Measurements from ENCODE around the gene TRPV2.

The TRPV2 gene

GRCh38 chr17:16471295-16471694 lies 55.9 kb downstream of the TRPV2 start:
- Histone ChIP-seq H2BK12ac (ENCODE audit: low read length) (no peak overlapping the region), H2AFZ (ENCODE audit: low read length) (no peak overlapping the region), H2BK5ac (ENCODE audit: low read length) (no peak overlapping the region), H4K8ac (ENCODE audit: low read depth, low read length) (no peak overlapping the region), H3K27ac (replicated peaks; ENCODE audit: low read length) (no peak overlapping the region), H3K4me2 (ENCODE audit: insufficient read depth, low read length, poor library complexity, severe bottlenecking) (no peak overlapping the region), H2BK120ac (ENCODE audit: low read depth, low read length) (no peak overlapping the region), H3K4me1 (ENCODE audit: control insufficient read depth in 2 of 2, insufficient read depth in 1 of 2, low read depth in 1 of 2, low read length in 2 of 2) (peaks cover 4 to 6% of the 10 kb centered on the region in 2 donors), H3K4me3 (ENCODE audit: low read length in 2 of 2) (no peak overlapping the region), H2BK15ac (ENCODE audit: low read length) (no peak overlapping the region), H2AK5ac (ENCODE audit: low read depth, low read length) (no peak overlapping the region), H3K18ac (ENCODE audit: low read length) (no peak overlapping the region), H4K91ac (ENCODE audit: low read depth, low read length, poor library complexity) (no peak overlapping the region), H3K36me3 (replicated peaks in 1 of 2; ENCODE audit: control insufficient read depth in 2 of 2, insufficient read depth in 2 of 2, low read length in 2 of 2) (peaks cover 0 to 1% of the 10 kb centered on the region in 2 donors), H3K4ac (ENCODE audit: low read length) (no peak overlapping the region), H3K23ac (ENCODE audit: low read depth, low read length, poor library complexity) (no peak overlapping the region), H3K9ac (ENCODE audit: low read depth, low read length, poor library complexity) (no peak overlapping the region), H3K27me3 (ENCODE audit: control insufficient read depth in 3 of 3, insufficient read depth in 3 of 3, low read depth in 1 of 3, low read length in 3 of 3) (no peaks in the 10 kb centered on the region), H3K9me3 (replicated peaks in 1 of 2; ENCODE audit: control insufficient read depth in 2 of 2, insufficient read depth in 1 of 2, low read depth in 1 of 2, low read length in 2 of 2) (no peaks in the 10 kb centered on the region), H3K79me1 (ENCODE audit: low read depth, low read length) (no peaks in the 10 kb centered on the region), H3K14ac (ENCODE audit: low read length) (no peak overlapping the region)
- no CpG with 5 or more reads among the region's 5 CpGs for WGBS, 2 donors (ENCODE audit: extremely low coverage in 2 of 2, insufficient read length in 2 of 2, insufficient replicate concordance in 1 of 2)
- DNase-seq (ENCODE audit: low spot score), result no peak

DNA sequence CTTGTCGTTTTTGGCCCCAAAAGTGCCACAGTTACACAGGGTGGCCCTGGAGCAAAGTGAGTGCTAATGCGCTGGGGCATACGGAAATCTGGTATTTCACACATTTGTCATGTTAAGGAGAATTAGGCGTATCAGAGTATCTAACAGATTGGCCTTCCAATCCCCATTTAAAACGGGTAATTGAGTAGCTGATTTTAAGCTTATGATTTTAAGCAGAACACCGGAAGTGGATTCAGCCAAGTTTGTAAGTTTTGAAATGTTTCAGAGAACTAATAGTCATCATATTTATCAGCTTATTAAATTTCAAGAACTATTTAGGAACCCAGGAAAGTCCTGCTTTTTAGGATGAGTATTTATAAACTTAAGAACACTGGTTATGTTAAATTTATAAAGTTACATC lies 57.2 kb downstream of the TRPV2 start:
- no CpG with 5 or more reads among the region's 6 CpGs for WGBS, 2 donors (ENCODE audit: extremely low coverage in 2 of 2, insufficient read length in 2 of 2, insufficient replicate concordance in 1 of 2)
- DNase-seq (ENCODE audit: low spot score), result no peak
- H2AFZ ChIP-seq (ENCODE audit: low read length), result no peak overlapping the region
- H2BK120ac ChIP-seq (ENCODE audit: low read depth, low read length), result no peak overlapping the region
- H4K8ac ChIP-seq (ENCODE audit: low read depth, low read length), result no peak overlapping the region
- H3K4me2 ChIP-seq (ENCODE audit: insufficient read depth, low read length, poor library complexity, severe bottlenecking), result no peak overlapping the region
- no peaks in the 10 kb centered on the region for H3K9me3 ChIP-seq (replicated peaks in 1 of 2; ENCODE audit: control insufficient read depth in 2 of 2, insufficient read depth in 1 of 2, low read depth in 1 of 2, low read length in 2 of 2)
- peak overlapping the region; percentile 63 for H3K9ac ChIP-seq (ENCODE audit: low read depth, low read length, poor library complexity)
- no peak overlapping the region for H3K14ac ChIP-seq (ENCODE audit: low read length)
- H2BK5ac ChIP-seq (ENCODE audit: low read length), result no peak overlapping the region
- H3K4me3 ChIP-seq (ENCODE audit: low read length in 2 of 2), result no peak overlapping the region
- H3K4me1 ChIP-seq (ENCODE audit: control insufficient read depth in 2 of 2, insufficient read depth in 1 of 2, low read depth in 1 of 2, low read length in 2 of 2), result peaks cover 4 to 6% of the 10 kb centered on the region in 2 donors
- H2BK15ac ChIP-seq (ENCODE audit: low read length), result no peak overlapping the region
- H2BK12ac ChIP-seq (ENCODE audit: low read length), result no peak overlapping the region
- H3K23ac ChIP-seq (ENCODE audit: low read depth, low read length, poor library complexity), result no peak overlapping the region
- H3K36me3 ChIP-seq (replicated peaks in 1 of 2; ENCODE audit: control insufficient read depth in 2 of 2, insufficient read depth in 2 of 2, low read length in 2 of 2), result no peaks in the 10 kb centered on the region
- no peak overlapping the region for H3K18ac ChIP-seq (ENCODE audit: low read length)
- H3K79me1 ChIP-seq (ENCODE audit: low read depth, low read length), result no peaks in the 10 kb centered on the region
- no peak overlapping the region for H3K27ac ChIP-seq (replicated peaks; ENCODE audit: low read length)
- no peak overlapping the region for H4K91ac ChIP-seq (ENCODE audit: low read depth, low read length, poor library complexity)
- no peaks in the 10 kb centered on the region for H3K27me3 ChIP-seq (ENCODE audit: control insufficient read depth in 3 of 3, insufficient read depth in 3 of 3, low read depth in 1 of 3, low read length in 3 of 3)
- peak overlapping the region; percentile 10 for H2AK5ac ChIP-seq (ENCODE audit: low read depth, low read length)
- no peak overlapping the region for H3K4ac ChIP-seq (ENCODE audit: low read length)

- Histone ChIP-seq H3K4me2 (ENCODE audit: insufficient read depth, low read length, poor library complexity, severe bottlenecking) (no peak overlapping the region), H4K8ac (ENCODE audit: low read depth, low read length) (no peak overlapping the region), H3K14ac (ENCODE audit: low read length) (peak overlapping the region; percentile 41), H3K27me3 (ENCODE audit: control insufficient read depth in 3 of 3, insufficient read depth in 3 of 3, low read depth in 1 of 3, low read length in 3 of 3) (no peaks in the 10 kb centered on the region), H3K4me1 (ENCODE audit: control insufficient read depth in 2 of 2, insufficient read depth in 1 of 2, low read depth in 1 of 2, low read length in 2 of 2) (peaks cover 4 to 6% of the 10 kb centered on the region in 2 donors), H3K79me1 (ENCODE audit: low read depth, low read length) (no peaks in the 10 kb centered on the region), H3K18ac (ENCODE audit: low read length) (peak overlapping the region; percentile 53), H2BK5ac (ENCODE audit: low read length) (peak overlapping the region; percentile 48), H3K27ac (replicated peaks; ENCODE audit: low read length) (no peak overlapping the region), H2AFZ (ENCODE audit: low read length) (no peak overlapping the region), H3K23ac (ENCODE audit: low read depth, low read length, poor library complexity) (no peak overlapping the region), H3K4me3 (ENCODE audit: low read length in 2 of 2) (no peak overlapping the region), H3K36me3 (replicated peaks in 1 of 2; ENCODE audit: control insufficient read depth in 2 of 2, insufficient read depth in 2 of 2, low read length in 2 of 2) (no peaks in the 10 kb centered on the region), H2AK5ac (ENCODE audit: low read depth, low read length) (peak overlapping the region; percentile 27), H4K91ac (ENCODE audit: low read depth, low read length, poor library complexity) (no peak overlapping the region), H2BK120ac (ENCODE audit: low read depth, low read length) (no peak overlapping the region), H2BK15ac (ENCODE audit: low read length) (no peak overlapping the region), H3K4ac (ENCODE audit: low read length) (no peak overlapping the region), H3K9me3 (replicated peaks in 1 of 2; ENCODE audit: control insufficient read depth in 2 of 2, insufficient read depth in 1 of 2, low read depth in 1 of 2, low read length in 2 of 2) (no peaks in the 10 kb centered on the region), H2BK12ac (ENCODE audit: low read length) (no peak overlapping the region), H3K9ac (ENCODE audit: low read depth, low read length, poor library complexity) (no peak overlapping the region)
- DNase-seq (ENCODE audit: low spot score), result no peak
- no CpG with 5 or more reads among the region's 20 CpGs for WGBS, 2 donors (ENCODE audit: extremely low coverage in 2 of 2, insufficient read length in 2 of 2, insufficient replicate concordance in 1 of 2)
These were observed 58.0 kb downstream of the TRPV2 start for GRCh38 chr17:16473044-16474011.

DNA sequence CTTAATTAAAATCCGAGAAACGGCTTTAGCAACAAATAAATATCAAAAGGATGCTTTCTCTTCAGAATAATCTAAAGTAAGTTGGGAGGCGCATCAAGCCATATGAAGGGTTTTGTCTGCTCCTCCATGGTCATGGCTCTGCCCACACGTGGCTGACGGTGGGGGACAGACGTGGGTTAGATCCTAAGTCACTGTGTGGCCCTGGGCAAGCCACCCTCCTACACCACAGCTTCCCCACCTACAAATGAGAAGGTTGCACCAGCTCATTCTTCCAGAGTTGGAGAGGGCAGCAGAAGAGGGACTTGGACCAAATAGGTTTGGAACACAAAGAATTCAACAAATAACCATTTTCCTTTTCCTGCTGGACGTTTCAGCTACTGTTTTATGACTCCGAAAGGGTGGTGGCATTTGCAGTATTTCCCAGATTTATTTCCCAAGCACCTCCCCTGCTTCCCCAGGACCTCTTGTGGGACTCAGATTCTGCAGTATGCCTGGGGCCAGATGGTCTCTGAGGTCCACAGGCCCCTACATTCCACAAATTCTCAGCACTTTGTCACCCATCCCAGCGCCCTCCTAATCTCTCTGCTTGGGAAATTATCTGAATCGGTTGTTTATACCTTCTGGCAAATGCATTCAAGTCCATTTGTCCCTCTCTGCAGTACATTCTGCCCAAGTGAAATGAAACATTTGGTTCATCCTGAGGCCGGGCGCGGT lies 58.8 kb downstream of the TRPV2 start:
- no peaks in the 10 kb centered on the region for H3K9me3 ChIP-seq (replicated peaks in 1 of 2; ENCODE audit: control insufficient read depth in 2 of 2, insufficient read depth in 1 of 2, low read depth in 1 of 2, low read length in 2 of 2)
- no peak overlapping the region for H2AK5ac ChIP-seq (ENCODE audit: low read depth, low read length)
- no peak overlapping the region for H3K23ac ChIP-seq (ENCODE audit: low read depth, low read length, poor library complexity)
- H4K8ac ChIP-seq (ENCODE audit: low read depth, low read length), result no peak overlapping the region
- H3K27me3 ChIP-seq (ENCODE audit: control insufficient read depth in 3 of 3, insufficient read depth in 3 of 3, low read depth in 1 of 3, low read length in 3 of 3), result no peaks in the 10 kb centered on the region
- H3K4me3 ChIP-seq (ENCODE audit: low read length in 2 of 2), result no peak overlapping the region
- H2BK15ac ChIP-seq (ENCODE audit: low read length), result no peak overlapping the region
- no peak overlapping the region for H2AFZ ChIP-seq (ENCODE audit: low read length)
- no peak overlapping the region for H2BK120ac ChIP-seq (ENCODE audit: low read depth, low read length)
- no peak overlapping the region for H3K4ac ChIP-seq (ENCODE audit: low read length)
- H3K4me2 ChIP-seq (ENCODE audit: insufficient read depth, low read length, poor library complexity, severe bottlenecking), result no peak overlapping the region
- H4K91ac ChIP-seq (ENCODE audit: low read depth, low read length, poor library complexity), result no peak overlapping the region
- peaks cover 0 to 2% of the 10 kb centered on the region in 2 donors for H3K36me3 ChIP-seq (replicated peaks in 1 of 2; ENCODE audit: control insufficient read depth in 2 of 2, insufficient read depth in 2 of 2, low read length in 2 of 2)
- H2BK5ac ChIP-seq (ENCODE audit: low read length), result peak overlapping the region; percentile 48
- no peak overlapping the region for H3K14ac ChIP-seq (ENCODE audit: low read length)
- no peaks in the 10 kb centered on the region for H3K79me1 ChIP-seq (ENCODE audit: low read depth, low read length)
- H3K18ac ChIP-seq (ENCODE audit: low read length), result peak overlapping the region; percentile 2
- no peak overlapping the region for H3K9ac ChIP-seq (ENCODE audit: low read depth, low read length, poor library complexity)
- peak overlapping the region; percentile 9 for H3K27ac ChIP-seq (replicated peaks; ENCODE audit: low read length)
- no peak overlapping the region for H2BK12ac ChIP-seq (ENCODE audit: low read length)
- no CpG with 5 or more reads among the region's 13 CpGs for WGBS, 2 donors (ENCODE audit: extremely low coverage in 2 of 2, insufficient read length in 2 of 2, insufficient replicate concordance in 1 of 2)
- peaks cover 4 to 6% of the 10 kb centered on the region in 2 donors for H3K4me1 ChIP-seq (ENCODE audit: control insufficient read depth in 2 of 2, insufficient read depth in 1 of 2, low read depth in 1 of 2, low read length in 2 of 2)
- DNase-seq (ENCODE audit: low spot score), result no peak
